Activated naive CD8-positive, alpha-beta T cell (primary cell): ENCODE results near the gene ELAC1.
"Not testable (repeated sequence)": the region's sequence is repeated elsewhere in the genome, so short reads cannot be mapped to it uniquely, and the experiment has no call there.

Experiments
- H3K27ac Mint-ChIP-seq: one replicate; pipeline ENCODE4 v1.8.0; 2021; ENCODE audit warnings: mixed read lengths
- H3K27me3 Mint-ChIP-seq: one replicate; pipeline ENCODE4 v1.8.0; 2021; ENCODE audit warnings: mixed read lengths
- H3K36me3 Mint-ChIP-seq: one replicate; pipeline ENCODE4 v1.8.0; 2021; ENCODE audit warnings: mixed read lengths
- H3K4me1 Mint-ChIP-seq: one replicate; pipeline ENCODE4 v1.8.0; 2021; ENCODE audit warnings: low read depth, mixed read lengths
- H3K4me3 Mint-ChIP-seq: one replicate; pipeline ENCODE4 v1.8.0; 2021; ENCODE audit warnings: mild to moderate bottlenecking, mixed read lengths
- H3K9me3 Mint-ChIP-seq: one replicate; pipeline ENCODE4 v1.8.0; 2021; ENCODE audit warnings: low read depth, mixed read lengths

The ELAC1 gene

DNA sequence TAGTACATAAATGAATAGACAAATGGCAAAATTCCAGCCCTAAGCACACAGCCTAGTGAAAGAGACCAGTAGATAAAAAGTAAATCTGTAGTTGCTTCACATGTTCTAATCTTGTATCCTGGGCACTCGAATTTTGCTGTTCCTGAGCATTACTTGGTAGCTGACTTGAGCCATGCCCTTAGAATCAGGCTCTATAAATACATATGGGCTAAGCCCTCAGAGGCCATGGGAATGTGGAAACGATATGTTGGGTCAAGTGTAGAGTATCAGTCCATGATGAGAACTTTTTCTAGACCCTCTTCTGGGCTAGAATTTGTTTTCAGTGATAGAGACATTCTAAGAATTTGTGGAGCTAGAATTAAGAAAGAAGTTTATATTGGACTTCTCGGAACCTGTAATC is 21.9 kb downstream of the ELAC1 start:
- H3K4me3 Mint-ChIP-seq = no peak overlapping the region
- no peaks in the 10 kb centered on the region for H3K27me3 Mint-ChIP-seq
- no peak overlapping the region for H3K27ac Mint-ChIP-seq
- H3K9me3 Mint-ChIP-seq = peaks cover 1% of the 10 kb centered on the region
- no peaks in the 10 kb centered on the region for H3K4me1 Mint-ChIP-seq
- H3K36me3 Mint-ChIP-seq = peaks cover 17% of the 10 kb centered on the region

DNA sequence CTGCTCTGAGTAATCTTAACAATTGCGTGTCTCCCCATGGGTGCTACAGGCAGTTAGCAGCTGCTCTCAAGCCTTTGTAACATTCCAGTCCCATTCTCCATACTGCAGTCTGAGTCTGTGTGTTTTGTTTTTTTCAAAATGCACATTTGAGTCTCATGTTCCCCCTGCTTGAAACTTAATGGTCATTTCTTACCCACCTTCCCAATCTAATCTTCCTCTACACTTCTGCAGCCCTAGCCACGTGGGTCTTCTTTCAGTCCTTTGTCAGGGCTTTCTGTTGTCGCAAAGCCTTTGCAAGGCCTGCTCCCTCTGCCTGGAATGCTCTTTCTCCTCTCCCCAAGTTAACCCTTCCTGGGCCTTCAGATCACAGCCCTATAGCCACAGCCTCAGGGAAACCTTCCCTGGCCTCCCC is 24.5 kb downstream of the ELAC1 start:
- no peak overlapping the region for H3K4me3 Mint-ChIP-seq
- H3K4me1 Mint-ChIP-seq = no peaks in the 10 kb centered on the region

DNA sequence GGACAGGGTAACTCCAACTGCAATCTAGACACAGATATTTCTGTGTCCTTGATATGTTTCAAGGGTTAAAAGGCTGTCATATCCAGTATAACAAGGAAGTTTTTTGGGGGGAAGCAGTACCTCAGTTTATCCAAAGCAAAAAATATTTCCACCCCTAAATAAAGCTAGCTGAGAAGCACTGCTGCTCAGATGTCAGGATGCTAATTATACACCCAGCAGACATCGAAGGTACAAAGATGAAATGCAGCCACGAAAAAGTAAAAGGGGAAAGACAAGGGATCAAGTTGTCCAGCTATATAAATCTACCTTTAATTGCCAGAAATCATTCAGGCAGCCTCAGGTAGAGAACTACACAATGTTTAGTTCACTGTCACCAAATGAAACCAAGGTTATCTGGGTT is 26.2 kb downstream of the ELAC1 start:
- H3K4me3 Mint-ChIP-seq = no peak overlapping the region
- H3K9me3 Mint-ChIP-seq = peaks cover 7% of the 10 kb centered on the region
- peaks cover 6% of the 10 kb centered on the region for H3K36me3 Mint-ChIP-seq
- no peak overlapping the region for H3K27ac Mint-ChIP-seq
- H3K4me1 Mint-ChIP-seq = no peaks in the 10 kb centered on the region
- no peaks in the 10 kb centered on the region for H3K27me3 Mint-ChIP-seq

More for the DNA sequence above, 24.5 kb downstream of the ELAC1 start:
- H3K27me3 Mint-ChIP-seq = no peaks in the 10 kb centered on the region
- peaks cover 7% of the 10 kb centered on the region for H3K9me3 Mint-ChIP-seq
- no peak overlapping the region for H3K27ac Mint-ChIP-seq
- peaks cover 10% of the 10 kb centered on the region for H3K36me3 Mint-ChIP-seq

DNA sequence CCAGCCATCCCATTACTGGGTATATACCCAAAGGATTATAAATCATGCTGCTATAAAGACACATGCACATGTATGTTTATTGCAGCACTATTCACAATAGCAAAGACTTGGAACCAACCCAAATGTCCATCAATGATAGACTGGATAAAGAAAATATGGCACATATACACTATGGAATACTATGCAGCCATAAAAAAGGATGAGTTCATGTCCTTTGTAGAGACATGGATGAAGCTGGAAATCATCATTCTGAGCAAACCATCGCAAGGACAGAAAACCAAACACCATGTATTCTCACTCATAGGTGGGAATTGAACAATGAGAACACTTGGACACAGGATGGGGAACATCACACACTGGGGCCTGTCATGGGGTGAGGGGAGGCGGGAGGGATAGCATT is 35.3 kb downstream of the ELAC1 start:
- not testable (repeated sequence) for H3K4me1 Mint-ChIP-seq, H3K4me3 Mint-ChIP-seq, H3K27ac Mint-ChIP-seq, H3K27me3 Mint-ChIP-seq, H3K9me3 Mint-ChIP-seq
- H3K36me3 Mint-ChIP-seq = peaks cover 14% of the 10 kb centered on the region

DNA sequence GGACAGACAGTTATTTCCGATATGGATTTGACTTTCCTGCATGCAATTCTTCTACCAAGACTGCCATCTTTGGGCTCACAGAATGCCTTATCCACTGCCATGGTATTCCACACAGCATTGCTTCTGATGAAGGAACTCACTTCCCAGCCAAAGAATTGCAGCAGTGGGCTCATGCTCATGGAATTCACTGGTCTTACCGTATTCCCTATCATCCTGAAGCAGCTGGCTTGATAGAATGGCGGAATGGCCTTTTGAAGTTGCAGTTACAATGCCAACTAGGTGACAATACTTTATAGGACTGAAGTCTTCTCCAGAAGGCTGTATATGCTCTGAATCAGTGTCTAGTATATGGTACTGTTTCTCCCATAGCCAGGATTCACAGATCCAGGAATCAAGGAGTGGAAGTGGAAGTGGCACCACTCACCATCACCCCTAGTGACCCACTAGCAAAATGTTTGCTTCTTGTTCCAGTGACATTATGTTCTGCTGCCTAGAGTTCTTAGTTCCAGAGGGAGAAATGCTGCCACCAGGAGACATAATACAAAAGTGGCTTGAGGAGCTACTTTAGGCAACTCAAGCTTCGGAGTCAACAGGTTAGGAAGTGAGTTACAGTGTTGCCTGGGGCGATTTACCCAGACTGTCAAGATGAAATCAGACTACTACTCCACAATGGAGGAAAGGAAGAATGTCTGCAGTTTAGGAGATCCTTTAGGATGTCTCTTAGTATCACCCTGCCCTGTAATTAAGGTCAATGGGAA is 38.4 kb downstream of the ELAC1 start:
- H3K9me3 Mint-ChIP-seq = no peaks in the 10 kb centered on the region
- no peak overlapping the region for H3K27ac Mint-ChIP-seq
- H3K27me3 Mint-ChIP-seq = no peaks in the 10 kb centered on the region
- H3K36me3 Mint-ChIP-seq = peaks cover 6% of the 10 kb centered on the region
- no peaks in the 10 kb centered on the region for H3K4me1 Mint-ChIP-seq
- H3K4me3 Mint-ChIP-seq = no peak overlapping the region

DNA sequence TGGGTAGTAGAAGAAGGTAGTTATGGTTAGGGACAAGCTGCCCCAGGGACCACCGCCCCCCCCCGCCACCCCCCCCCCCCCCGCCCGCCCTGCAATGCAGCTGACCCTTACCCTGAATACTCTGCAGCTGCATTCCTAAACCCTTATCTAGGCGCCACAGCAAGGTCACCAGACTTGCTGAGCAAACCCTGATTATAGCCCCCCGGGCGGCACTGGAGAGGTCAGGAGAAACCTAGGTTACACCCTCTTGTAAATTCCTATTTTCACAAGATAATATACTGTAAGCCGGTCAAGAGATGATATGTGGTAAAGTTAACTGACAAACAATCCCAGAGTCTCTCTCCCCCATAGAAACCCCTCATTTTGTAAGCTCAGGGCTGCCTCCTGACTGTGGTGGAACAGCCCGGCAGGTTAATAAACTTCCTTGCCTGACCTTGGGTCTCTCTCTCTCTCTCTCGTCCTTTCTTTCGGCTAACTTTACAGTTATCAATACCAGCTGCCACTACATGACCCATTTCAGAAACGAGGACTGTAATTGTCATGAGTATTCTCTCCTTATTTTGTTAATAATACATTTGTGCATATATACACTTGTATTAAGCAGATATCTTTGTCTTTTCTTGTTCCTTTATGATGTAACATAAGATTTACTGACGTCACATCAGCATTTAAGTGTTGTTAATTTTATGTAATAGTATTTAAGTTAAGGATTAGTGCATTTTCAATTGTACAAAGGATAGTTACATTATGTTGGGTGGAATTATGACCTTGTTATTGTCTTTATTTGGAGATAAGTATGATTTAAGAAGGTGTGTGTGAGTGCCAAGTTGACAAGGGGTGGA is 39.3 kb downstream of the ELAC1 start:
- Mint-ChIP-seq H3K4me1 (no peaks in the 10 kb centered on the region), H3K4me3 (no peak overlapping the region), H3K27me3 (no peaks in the 10 kb centered on the region), H3K27ac (no peak overlapping the region), H3K36me3 (no peaks in the 10 kb centered on the region), H3K9me3 (no peaks in the 10 kb centered on the region)

DNA sequence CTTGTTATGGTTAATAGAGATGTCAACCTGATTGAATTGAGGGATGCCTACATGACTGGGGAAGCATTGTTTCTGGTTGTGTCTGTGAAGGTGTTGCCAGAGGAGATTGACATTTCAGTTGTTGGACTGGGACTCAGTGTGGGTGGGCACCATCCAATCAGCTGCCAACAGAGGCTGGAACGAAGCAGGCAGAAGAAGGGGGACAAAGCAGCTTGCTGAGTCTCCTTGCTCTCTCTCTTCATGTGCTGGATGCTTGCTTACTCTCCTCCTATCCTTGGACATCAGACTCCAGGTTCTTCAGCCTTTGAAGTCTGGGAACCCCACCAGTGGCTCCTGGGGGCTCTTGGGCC is 39.9 kb downstream of the ELAC1 start:
- Mint-ChIP-seq H3K36me3 (no peaks in the 10 kb centered on the region), H3K4me1 (no peaks in the 10 kb centered on the region), H3K4me3 (no peak overlapping the region), H3K27ac (no peak overlapping the region), H3K9me3 (no peaks in the 10 kb centered on the region), H3K27me3 (no peaks in the 10 kb centered on the region)

DNA sequence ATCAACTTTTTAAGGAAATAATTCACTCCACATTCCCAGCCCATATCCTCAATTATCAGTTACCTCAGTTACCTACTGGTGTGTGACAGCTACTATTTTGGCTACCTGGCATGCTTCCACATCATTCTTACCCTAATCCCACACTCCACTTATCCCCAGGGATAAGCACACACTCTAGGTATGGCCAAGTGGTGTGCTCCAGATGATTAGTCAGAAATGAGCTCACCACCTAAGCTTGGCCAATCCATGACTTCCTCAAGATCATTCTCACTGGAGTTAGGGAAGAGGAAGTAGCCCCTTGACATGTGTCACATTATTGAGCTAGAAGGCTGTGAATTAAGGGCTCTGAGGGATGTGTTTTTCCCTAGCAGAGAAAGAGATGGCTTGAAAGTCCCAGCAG is 41.2 kb downstream of the ELAC1 start:
- Mint-ChIP-seq H3K27ac (no peak overlapping the region), H3K27me3 (no peaks in the 10 kb centered on the region), H3K4me1 (no peaks in the 10 kb centered on the region), H3K36me3 (peaks cover 2% of the 10 kb centered on the region), H3K9me3 (no peaks in the 10 kb centered on the region), H3K4me3 (no peak overlapping the region)

DNA sequence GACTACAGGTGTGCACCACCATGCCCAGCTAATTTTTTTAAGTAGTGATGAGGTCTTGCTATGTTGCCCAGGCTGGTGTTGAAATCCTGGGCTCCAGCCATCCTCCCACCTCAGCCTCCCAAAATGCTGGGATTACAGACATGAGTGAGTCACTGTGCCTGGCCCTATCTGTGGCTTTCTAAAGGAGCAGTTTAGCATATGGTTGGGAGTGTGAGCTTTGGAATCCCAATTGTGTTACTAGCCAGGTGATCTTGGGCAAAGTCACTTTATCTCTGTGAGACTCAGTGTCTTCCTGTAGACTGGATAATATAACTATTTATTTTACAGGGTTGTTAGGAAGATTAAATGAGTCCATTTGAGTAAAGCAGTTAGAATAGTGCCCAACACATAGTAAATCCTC is 42.4 kb downstream of the ELAC1 start:
- H3K4me3 Mint-ChIP-seq = no peak overlapping the region

DNA sequence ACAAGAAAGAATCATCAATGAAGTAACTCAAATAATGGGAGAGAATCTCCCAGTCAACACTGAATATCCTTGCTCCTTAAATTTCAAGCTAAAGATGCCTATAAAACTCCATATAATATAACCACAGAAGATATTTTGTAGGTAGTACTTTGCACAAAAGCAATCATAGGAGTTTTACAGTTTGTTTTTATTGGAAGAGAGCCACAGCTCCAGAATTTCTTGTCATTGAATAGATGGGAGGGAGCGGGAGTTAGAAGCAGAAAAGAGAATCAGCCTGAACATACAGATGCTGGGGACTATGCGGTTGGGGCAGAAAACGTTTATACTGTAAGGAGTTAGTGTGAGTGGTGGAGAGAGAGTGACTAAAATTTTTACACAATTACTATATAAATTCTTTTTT is 43.9 kb downstream of the ELAC1 start:
- Mint-ChIP-seq H3K9me3 (no peaks in the 10 kb centered on the region), H3K4me1 (no peaks in the 10 kb centered on the region), H3K4me3 (no peak overlapping the region), H3K27me3 (no peaks in the 10 kb centered on the region), H3K36me3 (peaks cover 2% of the 10 kb centered on the region), H3K27ac (no peak overlapping the region)

More for the DNA sequence above, 42.4 kb downstream of the ELAC1 start:
- Mint-ChIP-seq H3K36me3 (peaks cover 2% of the 10 kb centered on the region), H3K27me3 (no peaks in the 10 kb centered on the region), H3K4me1 (no peaks in the 10 kb centered on the region), H3K27ac (no peak overlapping the region), H3K9me3 (no peaks in the 10 kb centered on the region)

DNA sequence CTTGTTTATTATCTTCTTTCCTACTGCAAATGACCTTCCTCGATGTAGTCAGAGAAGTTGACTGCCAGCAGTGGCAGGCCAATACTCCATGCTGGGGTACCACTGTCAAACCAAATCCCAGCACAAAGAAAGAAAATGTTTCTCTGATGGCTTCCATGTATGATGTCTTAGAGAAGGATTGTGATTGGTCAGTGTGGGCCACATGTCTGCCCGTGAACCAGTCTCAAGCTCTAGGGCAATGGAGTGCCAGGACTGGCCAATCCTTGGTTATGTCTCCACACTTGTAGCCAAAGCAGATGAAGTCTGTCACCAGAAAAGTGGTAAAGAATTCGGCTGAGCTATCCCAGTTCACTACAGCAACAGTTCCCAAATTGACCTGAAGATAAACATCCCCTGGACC is 44.6 kb downstream of the ELAC1 start:
- Mint-ChIP-seq H3K4me1 (no peaks in the 10 kb centered on the region), H3K9me3 (no peaks in the 10 kb centered on the region), H3K27ac (no peak overlapping the region), H3K4me3 (no peak overlapping the region), H3K27me3 (no peaks in the 10 kb centered on the region), H3K36me3 (peaks cover 2% of the 10 kb centered on the region)

DNA sequence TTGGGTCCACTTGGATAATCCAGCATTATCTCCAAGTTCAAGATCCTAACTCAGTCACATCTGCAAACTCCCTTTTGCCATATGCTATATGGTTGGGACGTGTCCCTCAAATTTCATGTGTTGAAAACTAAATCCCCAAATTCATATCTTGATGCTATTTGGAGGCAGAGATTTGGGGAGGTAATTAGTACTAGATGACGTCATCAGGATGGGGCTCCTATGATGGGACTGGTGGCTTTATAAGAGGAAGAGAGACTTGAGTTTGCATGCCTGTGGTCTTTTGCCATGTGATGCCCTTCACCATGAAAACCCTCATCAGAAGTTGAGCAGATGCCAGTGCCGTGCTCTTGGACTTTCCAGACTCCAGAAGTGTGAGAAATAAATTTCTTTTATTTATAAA is 45.4 kb downstream of the ELAC1 start:
- H3K4me3 Mint-ChIP-seq = no peak overlapping the region
- H3K27ac Mint-ChIP-seq = no peak overlapping the region
- H3K9me3 Mint-ChIP-seq = no peaks in the 10 kb centered on the region
- no peaks in the 10 kb centered on the region for H3K4me1 Mint-ChIP-seq
- H3K27me3 Mint-ChIP-seq = no peaks in the 10 kb centered on the region
- peaks cover 2% of the 10 kb centered on the region for H3K36me3 Mint-ChIP-seq

DNA sequence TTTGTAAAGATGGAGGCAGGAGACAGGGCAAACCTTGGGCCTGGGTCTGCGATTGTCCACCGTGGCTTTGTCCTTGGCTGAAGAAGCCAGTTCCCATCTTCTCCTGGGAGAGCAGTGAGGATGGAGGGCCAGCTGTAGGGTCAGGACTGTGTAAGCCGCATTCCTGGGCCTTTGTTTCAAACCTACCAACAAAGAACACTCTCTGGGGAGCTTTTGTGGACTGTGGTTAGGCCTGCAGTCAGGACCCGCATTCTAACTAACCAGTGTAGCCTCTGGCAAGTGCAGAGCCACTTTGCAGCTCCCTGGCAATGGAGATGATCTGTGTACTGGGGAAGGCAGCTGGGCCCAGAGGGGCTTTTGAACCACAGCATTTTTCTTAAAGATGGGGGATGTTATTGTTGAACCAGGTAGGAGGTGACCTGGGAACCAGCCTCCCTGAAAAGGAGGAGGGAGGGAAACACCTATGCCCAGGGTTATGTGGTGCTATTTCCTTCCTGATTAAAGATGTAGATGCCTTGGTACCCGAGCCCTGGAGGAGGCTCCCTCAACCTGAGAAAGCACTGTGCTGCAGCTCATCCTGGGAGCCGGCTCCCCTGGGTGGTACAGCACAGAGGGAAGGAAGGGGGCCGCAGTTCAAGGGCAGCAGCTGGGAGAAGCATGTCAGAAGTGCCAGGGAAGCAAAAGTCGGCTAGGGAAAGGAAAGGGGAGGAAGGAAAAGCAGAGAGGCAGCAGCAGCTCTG is 49.5 kb downstream of the ELAC1 start:
- Mint-ChIP-seq H3K27me3 (no peaks in the 10 kb centered on the region), H3K27ac (no peak overlapping the region), H3K36me3 (peaks cover 4% of the 10 kb centered on the region), H3K4me1 (no peaks in the 10 kb centered on the region), H3K9me3 (no peaks in the 10 kb centered on the region), H3K4me3 (no peak overlapping the region)

DNA sequence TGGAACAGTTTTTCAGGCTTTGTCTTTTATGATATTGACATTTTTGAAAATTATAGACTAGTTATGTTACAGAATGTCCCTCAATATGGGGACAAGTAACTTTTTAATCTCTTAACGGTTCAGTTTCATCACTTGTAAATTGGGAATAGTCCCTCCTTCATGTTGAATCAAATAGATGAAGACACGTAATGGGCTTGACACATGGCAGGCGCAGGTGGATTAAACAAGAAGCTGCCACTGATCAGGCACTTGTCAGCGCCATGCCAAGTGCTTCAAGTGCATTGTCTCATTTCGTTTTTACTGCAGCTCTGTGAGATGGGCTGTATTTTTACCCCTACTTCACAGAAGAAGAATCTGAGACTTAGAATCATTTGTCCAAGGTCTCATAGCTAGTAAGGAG is 52.7 kb downstream of the ELAC1 start:
- peaks cover 5% of the 10 kb centered on the region for H3K9me3 Mint-ChIP-seq
- H3K4me3 Mint-ChIP-seq = no peak overlapping the region
- peaks cover 4% of the 10 kb centered on the region for H3K4me1 Mint-ChIP-seq
- H3K27me3 Mint-ChIP-seq = no peaks in the 10 kb centered on the region
- peaks cover 8% of the 10 kb centered on the region for H3K36me3 Mint-ChIP-seq
- no peak overlapping the region for H3K27ac Mint-ChIP-seq
